ENCODE results near the gene CLN5.

The CLN5 gene

DNA sequence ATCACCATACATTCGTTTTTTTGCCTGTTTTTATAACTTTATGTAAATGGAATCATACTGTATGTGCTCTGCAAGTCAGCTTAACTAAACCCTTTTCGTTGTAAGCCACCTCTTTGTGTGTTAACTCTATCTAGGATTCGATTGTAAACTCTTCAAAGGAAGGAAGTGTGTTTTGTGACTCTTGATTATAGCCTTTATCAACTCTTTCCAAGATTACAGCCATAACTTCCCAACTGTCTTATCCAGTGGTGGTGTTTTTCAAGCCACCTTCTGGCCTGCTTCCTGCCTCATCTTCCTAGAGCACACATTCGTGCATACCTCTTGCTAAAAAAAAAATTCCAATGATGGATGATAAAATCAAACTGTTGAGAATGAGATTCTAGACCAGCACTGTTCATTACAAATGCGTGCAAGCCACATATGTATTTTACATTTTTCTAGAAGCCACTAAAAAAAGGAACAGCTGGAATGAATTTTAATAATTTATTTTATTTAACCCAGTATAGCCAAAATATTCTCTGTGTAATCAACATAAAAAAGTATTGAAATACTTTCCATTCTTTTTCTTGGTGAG, 47.1 kb downstream of the CLN5 start:
- TF ChIP-seq, protein P1, sequence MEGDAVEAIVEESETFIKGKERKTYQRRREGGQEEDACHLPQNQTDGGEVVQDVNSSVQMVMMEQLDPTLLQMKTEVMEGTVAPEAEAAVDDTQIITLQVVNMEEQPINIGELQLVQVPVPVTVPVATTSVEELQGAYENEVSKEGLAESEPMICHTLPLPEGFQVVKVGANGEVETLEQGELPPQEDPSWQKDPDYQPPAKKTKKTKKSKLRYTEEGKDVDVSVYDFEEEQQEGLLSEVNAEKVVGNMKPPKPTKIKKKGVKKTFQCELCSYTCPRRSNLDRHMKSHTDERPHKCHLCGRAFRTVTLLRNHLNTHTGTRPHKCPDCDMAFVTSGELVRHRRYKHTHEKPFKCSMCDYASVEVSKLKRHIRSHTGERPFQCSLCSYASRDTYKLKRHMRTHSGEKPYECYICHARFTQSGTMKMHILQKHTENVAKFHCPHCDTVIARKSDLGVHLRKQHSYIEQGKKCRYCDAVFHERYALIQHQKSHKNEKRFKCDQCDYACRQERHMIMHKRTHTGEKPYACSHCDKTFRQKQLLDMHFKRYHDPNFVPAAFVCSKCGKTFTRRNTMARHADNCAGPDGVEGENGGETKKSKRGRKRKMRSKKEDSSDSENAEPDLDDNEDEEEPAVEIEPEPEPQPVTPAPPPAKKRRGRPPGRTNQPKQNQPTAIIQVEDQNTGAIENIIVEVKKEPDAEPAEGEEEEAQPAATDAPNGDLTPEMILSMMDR (IDR thresholded peaks at IDR 0.05; ENCODE audit: control insufficient read depth, insufficient read depth, low read depth, low read length, missing control alignments), result no peak
- DNase-seq (ENCODE audit: low read depth), result no peak

DNA sequence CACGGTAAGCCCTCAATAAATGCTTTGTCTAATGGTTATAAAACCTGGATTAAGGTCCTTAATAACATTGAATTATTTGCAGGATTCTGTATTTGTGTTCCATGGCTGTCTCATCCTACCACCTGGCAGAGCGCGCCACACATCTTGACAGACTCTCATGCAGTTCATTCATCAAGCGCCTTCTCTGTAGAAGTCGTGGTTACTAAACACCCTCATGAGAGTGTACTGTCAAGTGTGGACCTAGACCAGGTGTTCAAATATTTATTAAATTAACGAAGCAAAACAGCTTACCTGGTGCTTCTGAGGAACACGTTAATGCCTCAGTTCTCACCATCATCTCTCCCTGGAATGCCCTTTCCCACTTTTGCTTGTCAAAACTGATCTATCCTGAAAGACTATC, 48.2 kb downstream of the CLN5 start:
- no peak for DNase-seq (ENCODE audit: low read depth)
- no peak overlapping the region for H3K4me3 ChIP-seq (ENCODE audit: control insufficient read depth, low read depth, low read length)
- TF ChIP-seq, protein P1 (IDR thresholded peaks at IDR 0.05; ENCODE audit: control insufficient read depth, insufficient read depth, low read depth, low read length, missing control alignments), result no peak

More for the DNA sequence above, 47.1 kb downstream of the CLN5 start:
- H3K4me3 ChIP-seq (ENCODE audit: control insufficient read depth, low read depth, low read length), result no peak overlapping the region

DNA sequence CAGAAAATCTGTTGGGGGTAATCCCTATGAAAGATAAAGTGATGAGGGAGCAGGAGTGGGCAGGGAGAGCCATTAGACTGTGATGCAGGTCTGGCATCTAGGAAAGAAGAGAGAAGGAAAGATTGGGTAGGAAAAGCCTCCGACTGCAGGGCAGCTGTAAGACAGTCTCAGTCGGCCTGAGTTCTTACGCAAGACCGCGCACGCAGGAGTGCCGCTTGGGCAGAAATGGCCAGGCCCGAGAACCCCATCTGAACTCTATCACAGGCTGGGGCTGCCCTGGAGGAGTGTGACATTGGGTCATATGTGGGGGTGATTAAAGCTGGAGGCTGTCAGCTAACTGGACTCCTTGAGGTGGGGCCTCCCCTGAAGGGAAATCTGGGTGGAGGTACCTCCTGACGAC, 49.0 kb downstream of the CLN5 start:
- DNase-seq (ENCODE audit: low read depth), result no peak
- H3K4me3 ChIP-seq (ENCODE audit: control insufficient read depth, low read depth, low read length), result no peak overlapping the region
- TF ChIP-seq, protein P1 (IDR thresholded peaks at IDR 0.05; ENCODE audit: control insufficient read depth, insufficient read depth, low read depth, low read length, missing control alignments), result no peak

DNA sequence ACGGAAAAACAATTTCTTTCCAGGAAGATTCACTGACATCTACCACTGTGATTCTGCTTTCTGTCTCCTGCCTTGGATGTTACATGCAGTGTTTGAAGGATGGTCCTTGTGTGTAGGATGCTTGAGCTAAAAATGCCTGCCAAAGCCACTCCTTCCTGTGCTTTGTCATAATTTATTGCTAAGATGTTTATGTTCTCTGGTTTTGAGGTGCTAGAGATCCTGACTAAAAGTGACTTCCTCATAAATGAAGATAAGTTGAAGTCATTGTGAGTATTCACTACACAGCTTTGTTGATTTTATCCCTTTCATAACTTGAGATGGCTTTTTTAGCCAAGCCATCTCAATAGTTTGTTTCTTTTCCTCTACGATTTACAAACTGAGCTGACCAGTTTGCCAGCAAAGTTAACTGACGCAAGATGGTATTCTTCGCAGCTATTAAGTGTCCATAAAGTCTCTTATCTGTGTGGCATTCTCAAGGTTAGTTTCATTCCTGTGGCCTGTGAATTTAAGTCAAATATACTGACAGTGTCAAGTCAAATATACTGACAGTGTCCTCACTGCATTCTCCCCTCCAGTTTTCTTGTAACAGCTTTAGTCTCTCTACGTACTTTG, 50.8 kb downstream of the CLN5 start:
- no peak for DNase-seq (ENCODE audit: low read depth)
- TF ChIP-seq, protein P1 (IDR thresholded peaks at IDR 0.05; ENCODE audit: control insufficient read depth, insufficient read depth, low read depth, low read length, missing control alignments), result no peak
- H3K4me3 ChIP-seq (ENCODE audit: control insufficient read depth, low read depth, low read length), result no peak overlapping the region

DNA sequence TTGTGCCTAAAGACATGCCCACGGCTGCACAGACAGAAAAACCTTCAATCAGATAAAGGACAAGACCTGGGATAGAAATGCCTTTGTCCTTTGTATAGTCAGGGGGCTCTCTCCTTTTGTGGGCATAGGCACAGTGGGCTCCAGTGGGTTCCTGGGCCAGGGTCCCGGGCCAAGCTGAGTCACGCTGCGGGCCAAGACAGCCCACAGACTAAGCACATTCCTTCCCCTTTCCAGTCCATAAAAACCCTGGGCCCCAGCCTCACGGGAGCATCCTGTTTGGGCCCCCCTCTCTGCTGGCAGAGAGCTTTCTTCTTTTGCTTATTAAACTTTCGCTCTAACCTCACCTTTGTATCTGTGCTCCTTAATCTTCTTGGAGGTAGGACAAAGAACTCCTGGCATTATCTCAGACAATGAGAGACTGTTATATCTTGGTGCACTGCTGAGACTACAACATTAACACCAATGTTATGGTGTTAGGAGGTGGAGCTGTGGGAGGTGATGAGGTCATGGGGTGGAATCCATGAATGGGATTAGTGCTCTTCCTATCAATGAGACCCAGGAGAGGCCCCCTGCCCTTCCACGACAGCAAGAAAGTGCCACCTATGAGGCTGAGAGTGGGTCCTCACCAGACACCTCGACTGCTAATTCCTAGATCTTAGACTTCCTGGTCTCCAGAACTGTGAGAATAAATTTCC, 55.9 kb downstream of the CLN5 start:
- no peak overlapping the region for H3K4me3 ChIP-seq (ENCODE audit: control insufficient read depth, low read depth, low read length)
- DNase-seq (ENCODE audit: low read depth), result no peak
- TF ChIP-seq, protein P1 (IDR thresholded peaks at IDR 0.05; ENCODE audit: control insufficient read depth, insufficient read depth, low read depth, low read length, missing control alignments), result no peak

DNA sequence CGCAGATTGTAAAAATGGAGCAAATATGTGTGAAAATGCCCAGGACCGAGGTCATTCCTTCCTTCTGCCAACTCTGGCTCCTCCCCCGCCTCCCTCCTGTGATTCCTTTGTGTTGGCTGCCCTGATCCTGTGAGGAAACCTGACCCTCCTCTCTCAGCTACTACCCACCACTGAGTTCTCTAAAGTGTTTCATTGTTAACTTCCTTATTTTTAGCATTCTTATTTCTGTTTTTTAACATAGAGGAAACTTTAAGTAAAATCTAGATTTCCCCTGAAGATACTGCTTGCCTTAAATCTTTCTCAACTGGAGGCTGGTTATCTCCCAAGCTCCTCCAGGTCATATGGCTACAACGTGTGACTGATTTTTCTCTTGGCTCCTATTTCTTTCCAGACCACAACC, 56.8 kb downstream of the CLN5 start:
- TF ChIP-seq, protein P1 (IDR thresholded peaks at IDR 0.05; ENCODE audit: control insufficient read depth, insufficient read depth, low read depth, low read length, missing control alignments), result no peak
- DNase-seq (ENCODE audit: low read depth), result no peak
- H3K4me3 ChIP-seq (ENCODE audit: control insufficient read depth, low read depth, low read length), result no peak overlapping the region

All from AG09309 (cell line).